ENCODE measurements around the gene RHO. TPM values are rescaled to one million over a fixed set of nuclear protein-coding genes. Genes with fewer than 3 reads are reported as not detected.
"Not testable (repeated sequence)": the region's sequence is repeated elsewhere in the genome, so short reads cannot be mapped to it uniquely, and the experiment has no call there.

RHO gene
- total RNA-seq, 1 experiment from 2014 or later, result not detected

GRCh38 chr3:129498603-129499488, 29.6 kb upstream of the RHO start:
- in situ Hi-C loops (cut with HindIII; ENCODE audit: low sequenced_read_pairs); DNase-seq (ENCODE audit: low spot score): not testable (repeated sequence)

GRCh38 chr3:129499604-129500333, 28.7 kb upstream of the RHO start:
- in situ Hi-C loops (cut with HindIII; ENCODE audit: low sequenced_read_pairs), result not testable (repeated sequence)

DNA sequence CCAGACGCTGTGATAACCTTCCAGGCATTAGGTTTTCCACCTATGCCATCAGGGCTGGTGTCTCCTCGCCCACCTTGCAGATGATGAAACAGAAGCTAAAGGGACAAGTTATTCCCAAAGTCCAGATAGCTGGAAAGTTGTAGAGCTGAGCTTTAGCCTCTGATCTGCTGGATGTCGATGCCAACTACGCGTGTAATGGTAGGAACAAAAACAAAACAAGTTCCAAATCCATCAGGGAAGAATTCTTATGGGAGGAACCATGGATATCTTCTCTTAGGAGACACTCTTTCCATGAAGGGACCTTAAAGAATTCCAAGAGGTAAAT, 28.1 kb upstream of the RHO start:
- in situ Hi-C loops (cut with HindIII; ENCODE audit: low sequenced_read_pairs), result no loop called here
- no peak for DNase-seq (ENCODE audit: low spot score)

More at GRCh38 chr3:129499604-129500333, 28.7 kb upstream of the RHO start:
- not testable (repeated sequence) for DNase-seq (ENCODE audit: low spot score)

DNA sequence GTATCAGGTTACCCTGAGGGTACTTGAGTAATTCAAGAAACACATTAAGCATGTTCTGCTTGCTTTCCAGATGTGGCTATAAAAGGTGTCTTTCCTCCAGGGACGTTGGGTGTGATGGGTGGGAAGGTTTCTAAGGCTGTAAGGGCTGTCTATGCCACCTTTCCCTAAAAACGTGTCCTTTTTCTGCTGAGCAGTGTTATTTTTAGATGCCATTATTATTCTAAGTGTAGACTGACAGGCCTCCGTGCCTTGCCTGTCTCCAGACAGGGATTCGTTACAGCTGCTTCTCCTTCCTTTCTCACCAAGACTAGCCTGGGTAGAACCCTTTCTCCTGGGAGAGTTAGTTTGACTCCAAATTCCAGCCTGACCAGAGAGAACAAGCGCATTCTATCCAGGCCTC, 26.8 kb upstream of the RHO start:
- no peak for DNase-seq (ENCODE audit: low spot score)
- in situ Hi-C loops (cut with HindIII; ENCODE audit: low sequenced_read_pairs), result no loop called here

DNA sequence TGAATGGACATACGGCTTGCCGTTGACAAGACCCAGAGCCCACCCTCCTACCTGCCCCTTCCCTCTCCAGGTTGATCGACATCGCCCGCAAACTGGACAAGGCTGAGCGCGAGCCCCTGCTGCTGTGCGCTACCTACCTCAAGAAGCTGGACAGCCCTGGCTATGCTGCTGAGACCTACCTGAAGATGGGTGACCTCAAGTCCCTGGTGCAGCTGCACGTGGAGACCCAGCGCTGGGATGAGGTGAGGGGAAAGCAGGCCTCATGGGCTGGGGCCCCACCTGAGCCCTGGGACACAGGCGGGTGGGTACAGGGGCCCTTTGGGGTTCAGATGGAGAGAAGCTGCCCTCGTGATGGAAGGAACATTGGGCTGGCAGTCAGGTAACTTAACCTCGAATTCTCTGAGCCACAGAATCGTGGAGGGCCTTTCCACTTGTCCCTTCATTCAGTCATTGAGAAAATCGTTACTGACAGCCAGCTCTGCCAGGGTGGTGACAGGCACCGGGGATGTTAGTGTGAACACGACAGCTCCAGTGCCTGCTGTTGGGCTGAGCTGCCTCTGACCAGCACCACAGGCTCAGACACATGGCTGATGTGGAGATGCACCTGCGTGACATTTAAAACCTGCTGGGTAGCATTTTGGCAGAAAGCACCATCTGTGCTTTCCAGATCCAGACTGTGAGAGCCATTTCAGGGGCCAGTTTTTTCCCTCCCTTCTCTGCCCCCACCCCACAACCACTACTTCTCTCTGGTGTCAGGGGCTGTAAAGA, 25.6 kb upstream of the RHO start:
- in situ Hi-C loops (cut with HindIII; ENCODE audit: low sequenced_read_pairs), result no loop called here
- peak; percentile 50 for DNase-seq (ENCODE audit: low spot score)

GRCh38 chr3:129503471-129504291, 24.8 kb upstream of the RHO start:
- in situ Hi-C loops (cut with HindIII; ENCODE audit: low sequenced_read_pairs), result no loop called here
- DNase-seq (ENCODE audit: low spot score), result no peak

- in situ Hi-C loops (cut with HindIII; ENCODE audit: low sequenced_read_pairs), result no loop called here
- no peak for DNase-seq (ENCODE audit: low spot score)
These were observed 23.9 kb upstream of the RHO start for GRCh38 chr3:129504471-129505100.

DNA sequence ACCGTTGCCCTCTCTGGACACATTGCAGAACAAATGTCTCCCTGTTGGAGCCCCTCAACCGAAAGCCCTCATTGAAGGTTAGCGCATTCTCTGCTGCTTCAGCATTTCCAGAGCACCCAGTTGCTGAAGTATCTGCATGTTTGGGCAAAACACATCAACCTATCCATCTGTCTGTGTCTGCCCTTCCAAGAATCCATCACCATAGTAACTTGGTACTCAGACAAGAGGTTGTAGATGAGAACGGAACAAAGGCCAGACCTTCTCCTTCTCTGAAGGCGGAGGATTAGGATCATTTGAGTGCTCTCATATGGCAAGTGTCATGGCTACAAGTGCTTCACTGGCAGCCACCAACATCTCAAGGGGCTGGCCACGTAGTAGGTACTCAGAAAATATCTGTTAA, 23.1 kb upstream of the RHO start:
- in situ Hi-C loops (cut with HindIII; ENCODE audit: low sequenced_read_pairs), result no loop called here
- DNase-seq (ENCODE audit: low spot score), result peak; percentile 88

GRCh38 chr3:129506231-129506742, 22.2 kb upstream of the RHO start:
- DNase-seq (ENCODE audit: low spot score), result no peak
- in situ Hi-C loops (cut with HindIII; ENCODE audit: low sequenced_read_pairs), result no loop called here

- peak; percentile 83 for DNase-seq (ENCODE audit: low spot score)
- in situ Hi-C loops (cut with HindIII; ENCODE audit: low sequenced_read_pairs), result no loop called here
These were observed 21.1 kb upstream of the RHO start for GRCh38 chr3:129507181-129507831.

GRCh38 chr3:129512595-129512994, 15.8 kb upstream of the RHO start:
- in situ Hi-C loops (cut with HindIII; ENCODE audit: low sequenced_read_pairs), result no loop called here
- no peak for DNase-seq (ENCODE audit: low spot score)

GRCh38 chr3:129513705-129514104, 14.7 kb upstream of the RHO start:
- DNase-seq (ENCODE audit: low spot score), result no peak
- in situ Hi-C loops (cut with HindIII; ENCODE audit: low sequenced_read_pairs), result no loop called here

GRCh38 chr3:129514110-129514509, 14.3 kb upstream of the RHO start:
- peak; percentile 58 for DNase-seq (ENCODE audit: low spot score)
- in situ Hi-C loops (cut with HindIII; ENCODE audit: low sequenced_read_pairs), result no loop called here

DNA sequence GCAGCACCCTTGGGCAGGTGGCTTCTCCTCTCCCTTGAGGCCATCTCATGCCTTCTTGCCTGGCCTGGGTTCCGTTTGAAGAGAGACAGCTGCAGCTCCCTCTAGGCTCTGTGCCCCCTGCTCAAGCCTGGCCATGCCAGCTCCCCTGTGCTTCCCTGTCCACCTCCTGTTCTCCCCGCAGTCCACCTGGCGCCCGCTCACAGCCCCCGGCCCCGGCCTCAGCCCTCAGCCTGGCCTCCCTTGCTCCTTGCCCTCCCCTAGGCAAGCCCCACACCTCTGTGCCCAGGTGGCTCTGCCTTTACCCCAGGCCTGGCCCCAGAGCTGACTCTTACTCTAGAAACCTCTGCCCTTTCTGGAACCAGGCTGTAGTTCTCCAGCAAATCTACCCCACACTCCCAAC, 13.9 kb upstream of the RHO start:
- no peak for DNase-seq (ENCODE audit: low spot score)
- in situ Hi-C loops (cut with HindIII; ENCODE audit: low sequenced_read_pairs), result no loop called here

GRCh38 chr3:129515108-129515820, 13.2 kb upstream of the RHO start:
- DNase-seq (ENCODE audit: low spot score); in situ Hi-C loops (cut with HindIII; ENCODE audit: low sequenced_read_pairs): not testable (repeated sequence)

DNA sequence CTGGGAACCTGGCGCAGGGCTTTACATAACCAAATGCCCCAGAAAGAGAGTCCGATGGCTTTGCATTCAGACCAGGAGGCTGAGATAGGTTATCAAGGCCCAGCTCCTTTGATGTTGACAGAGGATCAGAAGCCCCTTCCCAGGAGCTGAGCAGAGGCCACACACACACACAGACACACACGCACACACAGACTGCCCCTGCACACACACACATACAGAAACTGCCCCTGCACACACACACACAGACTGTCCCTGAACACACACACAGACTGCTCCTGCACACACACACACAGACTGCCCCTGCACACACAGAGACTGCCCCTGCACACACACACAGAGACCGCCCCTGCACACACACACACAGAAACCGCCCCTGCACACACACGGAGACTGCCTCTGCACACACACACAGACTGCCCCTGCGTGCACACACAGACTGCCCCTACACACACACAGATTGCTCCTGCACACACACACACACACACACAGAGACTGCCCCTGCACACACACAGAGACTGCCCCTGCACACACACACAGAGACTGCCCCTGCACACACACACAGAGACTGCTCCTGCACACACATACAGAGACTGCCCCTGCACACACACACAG, 12.5 kb upstream of the RHO start:
- DNase-seq (ENCODE audit: low spot score); in situ Hi-C loops (cut with HindIII; ENCODE audit: low sequenced_read_pairs): not testable (repeated sequence)

- no peak for DNase-seq (ENCODE audit: low spot score)
- in situ Hi-C loops (cut with HindIII; ENCODE audit: low sequenced_read_pairs), result no loop called here
These were observed 10.9 kb upstream of the RHO start for GRCh38 chr3:129517516-129517915.
